IPS-11a (cell line): ENCODE measurements around the gene ZNF335.
A peak's percentile ranks its signal among the peaks of the same experiment; 100 is the strongest.

Source experiments
- H3K4me3 ChIP-seq: one replicate; pipeline ENCODE4 v1.5.1; 2013; ENCODE audit warnings: low read depth, low read length, control low read depth

Gene ZNF335, protein sequence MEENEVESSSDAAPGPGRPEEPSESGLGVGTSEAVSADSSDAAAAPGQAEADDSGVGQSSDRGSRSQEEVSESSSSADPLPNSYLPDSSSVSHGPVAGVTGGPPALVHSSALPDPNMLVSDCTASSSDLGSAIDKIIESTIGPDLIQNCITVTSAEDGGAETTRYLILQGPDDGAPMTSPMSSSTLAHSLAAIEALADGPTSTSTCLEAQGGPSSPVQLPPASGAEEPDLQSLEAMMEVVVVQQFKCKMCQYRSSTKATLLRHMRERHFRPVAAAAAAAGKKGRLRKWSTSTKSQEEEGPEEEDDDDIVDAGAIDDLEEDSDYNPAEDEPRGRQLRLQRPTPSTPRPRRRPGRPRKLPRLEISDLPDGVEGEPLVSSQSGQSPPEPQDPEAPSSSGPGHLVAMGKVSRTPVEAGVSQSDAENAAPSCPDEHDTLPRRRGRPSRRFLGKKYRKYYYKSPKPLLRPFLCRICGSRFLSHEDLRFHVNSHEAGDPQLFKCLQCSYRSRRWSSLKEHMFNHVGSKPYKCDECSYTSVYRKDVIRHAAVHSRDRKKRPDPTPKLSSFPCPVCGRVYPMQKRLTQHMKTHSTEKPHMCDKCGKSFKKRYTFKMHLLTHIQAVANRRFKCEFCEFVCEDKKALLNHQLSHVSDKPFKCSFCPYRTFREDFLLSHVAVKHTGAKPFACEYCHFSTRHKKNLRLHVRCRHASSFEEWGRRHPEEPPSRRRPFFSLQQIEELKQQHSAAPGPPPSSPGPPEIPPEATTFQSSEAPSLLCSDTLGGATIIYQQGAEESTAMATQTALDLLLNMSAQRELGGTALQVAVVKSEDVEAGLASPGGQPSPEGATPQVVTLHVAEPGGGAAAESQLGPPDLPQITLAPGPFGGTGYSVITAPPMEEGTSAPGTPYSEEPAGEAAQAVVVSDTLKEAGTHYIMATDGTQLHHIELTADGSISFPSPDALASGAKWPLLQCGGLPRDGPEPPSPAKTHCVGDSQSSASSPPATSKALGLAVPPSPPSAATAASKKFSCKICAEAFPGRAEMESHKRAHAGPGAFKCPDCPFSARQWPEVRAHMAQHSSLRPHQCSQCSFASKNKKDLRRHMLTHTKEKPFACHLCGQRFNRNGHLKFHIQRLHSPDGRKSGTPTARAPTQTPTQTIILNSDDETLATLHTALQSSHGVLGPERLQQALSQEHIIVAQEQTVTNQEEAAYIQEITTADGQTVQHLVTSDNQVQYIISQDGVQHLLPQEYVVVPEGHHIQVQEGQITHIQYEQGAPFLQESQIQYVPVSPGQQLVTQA (N-terminal part only)

DNA sequence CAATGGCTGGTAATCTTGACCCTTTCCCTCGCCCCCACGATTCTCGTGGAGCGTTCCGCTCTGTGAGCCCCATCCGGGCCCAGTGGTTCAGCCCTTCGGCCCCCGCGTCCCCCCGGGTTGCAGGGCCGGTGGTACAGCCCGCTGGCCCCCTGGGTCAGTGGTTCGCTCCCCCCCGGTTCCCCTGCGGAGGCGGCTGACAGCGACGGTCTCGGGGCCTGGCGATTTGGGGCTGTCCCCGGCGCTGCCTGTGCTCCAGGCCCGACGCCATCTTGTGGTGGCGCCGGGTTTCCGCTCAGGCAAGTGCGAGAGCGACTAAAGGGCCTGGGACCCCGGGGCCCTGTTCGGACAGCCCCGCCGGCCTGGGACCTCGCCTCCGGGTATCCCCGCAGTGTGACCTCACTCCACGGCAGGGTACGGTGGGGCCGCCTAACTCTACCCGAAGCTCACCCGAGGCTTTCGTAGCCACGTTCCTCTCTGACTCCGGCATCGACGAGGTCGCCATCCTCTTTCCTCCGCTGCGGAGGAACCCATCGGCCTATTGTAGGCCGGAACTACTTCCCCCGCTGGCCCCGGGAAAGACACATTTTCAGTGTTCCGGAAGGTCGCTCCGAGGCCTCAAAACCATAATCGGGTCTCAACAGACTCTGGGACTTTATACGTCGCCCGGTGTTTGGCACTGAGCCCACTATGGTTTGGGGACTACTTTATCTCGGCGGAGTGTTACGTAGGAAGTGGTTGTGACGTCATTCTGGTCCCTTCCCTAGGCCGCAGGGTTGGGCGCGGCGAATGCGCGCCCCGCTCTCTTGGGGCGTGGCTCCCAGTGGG is at the start of gene ZNF335:
TSS of gene ZNF335 (minus strand) at position 529 of the 825 bp plus-strand sequence. CDS start 793 bp downstream, outside the sequence.
- H3K4me3 ChIP-seq = peak within 1 kb of the TSS; percentile 66

GRCh38 chr20:46020555-46020954 is 48.6 kb upstream of the ZNF335 start:
- H3K4me3 ChIP-seq = no peak overlapping the region

GRCh38 chr20:46018611-46019010 is 46.6 kb upstream of the ZNF335 start:
- H3K4me3 ChIP-seq = no peak overlapping the region

DNA sequence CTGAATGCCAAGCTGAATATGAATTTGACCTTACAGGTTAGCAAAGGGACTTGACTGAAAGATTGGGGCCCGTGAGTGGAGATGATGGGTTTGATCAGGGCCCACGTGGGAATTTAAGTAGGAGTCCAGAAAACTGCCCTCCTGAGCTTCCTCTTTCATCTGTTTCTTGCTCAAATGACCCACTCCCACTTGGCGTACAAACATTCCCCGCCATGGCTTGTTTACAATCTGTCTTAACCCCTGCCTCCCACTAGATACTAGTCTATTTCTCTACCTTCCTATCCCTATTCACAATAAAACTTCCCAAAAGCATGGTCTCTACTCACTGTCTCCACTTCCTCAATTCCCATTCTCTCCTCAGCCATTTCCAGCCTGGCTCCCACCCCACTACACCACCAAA is 46.1 kb upstream of the ZNF335 start:
- no peak overlapping the region for H3K4me3 ChIP-seq

GRCh38 chr20:46017272-46017671 is 45.3 kb upstream of the ZNF335 start:
- H3K4me3 ChIP-seq = no peak overlapping the region

GRCh38 chr20:46014517-46015396 is 42.8 kb upstream of the ZNF335 start:
- no peak overlapping the region for H3K4me3 ChIP-seq

DNA sequence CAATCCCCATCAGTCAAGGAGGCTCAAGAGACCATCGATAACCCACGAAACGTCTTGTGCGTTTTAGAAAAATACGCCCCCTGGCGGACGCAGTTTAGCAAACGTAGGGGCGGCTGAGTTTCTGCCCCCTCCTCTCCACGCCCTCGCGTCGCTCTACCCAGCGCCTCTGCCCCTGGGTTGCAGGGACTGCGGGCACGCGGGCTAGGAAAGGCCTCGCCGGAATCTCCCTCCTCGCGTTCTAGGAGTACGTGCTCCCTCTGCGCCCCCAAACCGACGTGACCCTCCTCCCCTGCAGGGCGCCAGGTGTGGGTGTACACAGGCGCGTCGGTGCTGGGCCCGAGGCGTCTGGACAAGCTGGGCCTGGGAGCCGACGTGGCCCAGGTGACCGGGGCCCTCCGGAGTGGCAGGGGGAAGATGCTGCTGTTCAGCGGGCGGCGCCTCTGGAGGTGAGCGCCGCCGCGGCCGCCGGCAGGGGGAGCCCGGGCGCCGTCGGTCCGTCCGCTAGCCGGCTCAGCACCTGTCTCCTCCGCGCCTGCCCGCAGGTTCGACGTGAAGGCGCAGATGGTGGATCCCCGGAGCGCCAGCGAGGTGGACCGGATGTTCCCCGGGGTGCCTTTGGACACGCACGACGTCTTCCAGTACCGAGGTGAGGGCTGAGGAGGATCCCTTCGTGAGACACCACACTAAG is 42.0 kb upstream of the ZNF335 start:
- peak overlapping the region; percentile 28 for H3K4me3 ChIP-seq

DNA sequence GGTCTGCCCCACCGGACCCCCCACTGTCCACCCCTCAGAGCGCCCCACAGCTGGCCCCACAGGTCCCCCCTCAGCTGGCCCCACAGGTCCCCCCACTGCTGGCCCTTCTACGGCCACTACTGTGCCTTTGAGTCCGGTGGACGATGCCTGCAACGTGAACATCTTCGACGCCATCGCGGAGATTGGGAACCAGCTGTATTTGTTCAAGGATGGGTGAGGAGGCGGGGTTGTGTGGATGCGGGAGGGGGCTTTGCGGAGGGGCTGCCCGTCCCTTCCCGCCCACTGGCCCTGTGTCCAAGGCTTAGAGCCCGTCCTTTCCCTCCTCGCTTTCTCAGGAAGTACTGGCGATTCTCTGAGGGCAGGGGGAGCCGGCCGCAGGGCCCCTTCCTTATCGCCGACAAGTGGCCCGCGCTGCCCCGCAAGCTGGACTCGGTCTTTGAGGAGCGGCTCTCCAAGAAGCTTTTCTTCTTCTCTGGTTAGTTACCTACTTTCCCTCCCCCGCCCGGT is 41.4 kb upstream of the ZNF335 start:
- H3K4me3 ChIP-seq = peak overlapping the region; percentile 20

GRCh38 chr20:46012921-46013320 is 40.9 kb upstream of the ZNF335 start:
- no peak overlapping the region for H3K4me3 ChIP-seq

- no peak overlapping the region for H3K4me3 ChIP-seq
These were observed 39.9 kb upstream of the ZNF335 start for GRCh38 chr20:46011631-46012482.

DNA sequence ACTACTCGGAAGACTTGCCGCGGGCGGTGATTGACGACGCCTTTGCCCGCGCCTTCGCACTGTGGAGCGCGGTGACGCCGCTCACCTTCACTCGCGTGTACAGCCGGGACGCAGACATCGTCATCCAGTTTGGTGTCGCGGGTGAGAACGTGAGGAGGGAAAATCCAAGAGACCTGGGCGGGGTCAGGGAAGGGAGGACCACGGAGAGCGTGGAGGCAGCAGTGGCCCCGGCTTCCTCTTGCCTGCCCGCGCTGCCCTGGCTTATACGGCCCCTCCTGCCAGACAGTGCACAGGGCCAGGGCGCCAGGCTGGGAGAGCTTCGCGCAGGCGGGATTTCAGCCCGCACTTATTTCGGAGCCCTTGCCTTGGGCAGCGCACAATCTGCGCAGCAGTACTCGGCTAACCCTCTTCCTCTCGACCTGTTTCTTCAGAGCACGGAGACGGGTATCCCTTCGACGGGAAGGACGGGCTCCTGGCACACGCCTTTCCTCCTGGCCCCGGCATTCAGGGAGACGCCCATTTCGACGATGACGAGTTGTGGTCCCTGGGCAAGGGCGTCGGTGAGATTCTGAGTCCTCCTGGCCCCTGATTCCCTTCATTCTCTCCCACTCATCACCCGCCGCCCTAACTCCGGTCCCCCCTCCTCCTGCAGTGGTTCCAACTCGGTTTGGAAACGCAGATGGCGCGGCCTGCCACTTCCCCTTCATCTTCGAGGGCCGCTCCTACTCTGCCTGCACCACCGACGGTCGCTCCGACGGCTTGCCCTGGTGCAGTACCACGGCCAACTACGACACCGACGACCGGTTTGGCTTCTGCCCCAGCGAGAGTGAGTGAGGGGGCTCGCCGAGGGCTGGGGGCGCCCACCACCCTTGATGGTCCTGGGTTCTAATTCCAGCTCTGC is 38.7 kb upstream of the ZNF335 start:
- no peak overlapping the region for H3K4me3 ChIP-seq

- H3K4me3 ChIP-seq = no peak overlapping the region
These were observed 37.8 kb upstream of the ZNF335 start for GRCh38 chr20:46009816-46010215.

DNA sequence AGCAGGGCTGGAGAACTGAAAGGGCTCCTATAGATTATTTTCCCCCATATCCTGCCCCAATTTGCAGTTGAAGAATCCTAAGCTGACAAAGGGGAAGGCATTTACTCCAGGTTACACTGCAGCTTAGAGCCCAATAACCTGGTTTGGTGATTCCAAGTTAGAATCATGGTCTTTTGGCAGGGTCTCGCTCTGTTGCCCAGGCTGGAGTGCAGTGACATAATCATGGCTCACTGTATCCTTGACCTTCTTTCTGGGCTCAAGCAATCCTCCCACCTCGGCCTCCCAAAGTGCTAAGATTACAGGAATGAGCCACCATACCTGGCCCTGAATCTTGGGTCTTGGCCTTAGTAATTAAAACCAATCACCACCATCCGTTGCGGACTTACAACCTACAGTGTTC is 35.7 kb upstream of the ZNF335 start:
- H3K4me3 ChIP-seq = no peak overlapping the region

DNA sequence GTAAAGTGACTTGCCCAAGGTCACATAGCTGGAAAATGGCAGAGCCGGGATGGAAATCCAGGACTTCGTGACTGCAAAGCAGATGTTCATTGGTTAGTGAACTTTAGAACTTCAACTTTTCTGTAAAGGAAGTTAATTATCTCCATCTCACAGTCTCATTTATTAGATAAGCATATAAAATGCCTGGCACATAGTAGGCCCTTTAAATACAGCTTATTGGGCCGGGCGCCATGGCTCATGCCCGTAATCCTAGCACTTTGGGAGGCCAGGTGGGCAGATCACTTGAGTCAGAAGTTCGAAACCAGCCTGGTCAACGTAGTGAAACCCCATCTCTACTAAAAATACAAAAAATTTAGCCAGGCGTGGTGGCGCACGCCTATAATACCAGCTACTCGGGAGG is 35.0 kb upstream of the ZNF335 start:
- no peak overlapping the region for H3K4me3 ChIP-seq

- H3K4me3 ChIP-seq = no peak overlapping the region
These were observed 34.2 kb upstream of the ZNF335 start for GRCh38 chr20:46006022-46006705.

DNA sequence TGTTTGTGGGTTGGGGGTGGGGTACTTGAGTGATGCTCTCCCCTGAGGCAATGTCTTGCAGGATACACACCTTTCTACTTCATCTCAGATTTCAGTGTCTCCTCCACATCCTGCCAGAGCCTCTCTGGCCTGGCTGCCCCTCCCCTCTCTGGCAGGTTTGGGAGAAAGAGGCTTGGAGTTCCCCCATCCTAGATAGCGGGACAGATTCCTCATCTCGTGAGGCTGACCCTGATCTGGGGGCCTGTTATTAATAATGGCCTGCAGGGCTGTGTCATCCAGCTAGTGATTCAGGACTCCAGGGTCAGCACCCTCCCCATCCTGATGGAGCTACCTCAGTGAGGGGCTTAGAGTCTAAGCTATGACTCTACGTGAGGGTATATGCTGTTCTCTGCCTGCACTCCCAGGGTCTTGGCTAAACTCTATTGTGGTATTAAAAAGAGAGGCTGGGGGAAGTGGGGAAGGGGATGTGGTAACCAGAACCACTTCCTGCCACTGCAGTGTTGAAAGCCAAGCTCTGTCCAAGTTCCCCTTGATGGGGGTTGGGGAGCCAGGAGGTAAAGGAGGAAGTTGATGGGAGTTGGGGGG is 33.0 kb upstream of the ZNF335 start:
- no peak overlapping the region for H3K4me3 ChIP-seq
